NB4 (cell line): ENCODE data around the gene LGALS7.
"Not testable (repeated sequence)": the region's sequence is repeated elsewhere in the genome, so short reads cannot be mapped to it uniquely, and the experiment has no call there.

Experiments used
- DNase-seq: peaks from one replicate; pipeline ENCODE4 v3.0.0; 2010; ENCODE audit warnings: low read depth
- H3K4me3 ChIP-seq: one replicate; pipeline ENCODE4 v1.5.1; 2011; ENCODE audit warnings: mild to moderate bottlenecking, low read depth, low read length, moderate library complexity
- MYC ChIP-seq: IDR thresholded peaks from 2 replicates; pipeline ENCODE4 v1.6.1; 2011; ENCODE audit warnings: low read depth, low read length
- POLR2A ChIP-seq: IDR thresholded peaks from 2 replicates; pipeline ENCODE4 v1.6.1; 2011; ENCODE audit warnings: mild to moderate bottlenecking; ENCODE audit not compliant: insufficient read length; ENCODE audit errors: extremely low read depth
- TF ChIP-seq, protein P1 (sequence below): IDR thresholded peaks from 2 replicates; pipeline ENCODE4 v1.6.1; 2011; ENCODE audit warnings: low read depth, low read length
- TF ChIP-seq, protein P2 (sequence below): IDR thresholded peaks from one replicate; pipeline ENCODE4 v1.5.1; 2012; ENCODE audit warnings: low read depth, low read length

LGALS7 gene

DNA sequence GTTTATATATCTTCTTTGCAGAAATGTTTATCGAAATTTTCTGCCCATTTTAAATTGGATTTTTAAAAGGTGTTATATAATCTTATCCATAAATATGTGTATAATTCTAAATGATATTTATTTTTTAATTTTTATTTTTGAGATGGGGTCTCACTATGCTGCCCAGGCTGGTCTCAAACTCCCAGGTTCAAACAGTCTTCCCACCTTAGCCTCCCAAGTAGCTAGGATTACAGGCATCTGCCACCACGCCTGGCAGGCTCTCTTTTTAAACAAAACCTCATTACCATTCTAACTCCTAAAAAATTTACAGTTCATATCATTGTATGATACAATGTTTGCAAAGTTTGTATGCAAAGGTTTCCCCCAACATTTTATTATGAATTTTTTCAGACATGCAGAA lies 22.8 kb upstream of the LGALS7 start:
- H3K4me3 ChIP-seq, result no peak overlapping the region
- no peak for DNase-seq
- TF ChIP-seq, protein P1, sequence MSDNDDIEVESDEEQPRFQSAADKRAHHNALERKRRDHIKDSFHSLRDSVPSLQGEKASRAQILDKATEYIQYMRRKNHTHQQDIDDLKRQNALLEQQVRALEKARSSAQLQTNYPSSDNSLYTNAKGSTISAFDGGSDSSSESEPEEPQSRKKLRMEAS, result no peak
- TF ChIP-seq POLR2A (no peak), MYC (no peak)
- TF ChIP-seq, protein P2, sequence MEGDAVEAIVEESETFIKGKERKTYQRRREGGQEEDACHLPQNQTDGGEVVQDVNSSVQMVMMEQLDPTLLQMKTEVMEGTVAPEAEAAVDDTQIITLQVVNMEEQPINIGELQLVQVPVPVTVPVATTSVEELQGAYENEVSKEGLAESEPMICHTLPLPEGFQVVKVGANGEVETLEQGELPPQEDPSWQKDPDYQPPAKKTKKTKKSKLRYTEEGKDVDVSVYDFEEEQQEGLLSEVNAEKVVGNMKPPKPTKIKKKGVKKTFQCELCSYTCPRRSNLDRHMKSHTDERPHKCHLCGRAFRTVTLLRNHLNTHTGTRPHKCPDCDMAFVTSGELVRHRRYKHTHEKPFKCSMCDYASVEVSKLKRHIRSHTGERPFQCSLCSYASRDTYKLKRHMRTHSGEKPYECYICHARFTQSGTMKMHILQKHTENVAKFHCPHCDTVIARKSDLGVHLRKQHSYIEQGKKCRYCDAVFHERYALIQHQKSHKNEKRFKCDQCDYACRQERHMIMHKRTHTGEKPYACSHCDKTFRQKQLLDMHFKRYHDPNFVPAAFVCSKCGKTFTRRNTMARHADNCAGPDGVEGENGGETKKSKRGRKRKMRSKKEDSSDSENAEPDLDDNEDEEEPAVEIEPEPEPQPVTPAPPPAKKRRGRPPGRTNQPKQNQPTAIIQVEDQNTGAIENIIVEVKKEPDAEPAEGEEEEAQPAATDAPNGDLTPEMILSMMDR, result no peak

DNA sequence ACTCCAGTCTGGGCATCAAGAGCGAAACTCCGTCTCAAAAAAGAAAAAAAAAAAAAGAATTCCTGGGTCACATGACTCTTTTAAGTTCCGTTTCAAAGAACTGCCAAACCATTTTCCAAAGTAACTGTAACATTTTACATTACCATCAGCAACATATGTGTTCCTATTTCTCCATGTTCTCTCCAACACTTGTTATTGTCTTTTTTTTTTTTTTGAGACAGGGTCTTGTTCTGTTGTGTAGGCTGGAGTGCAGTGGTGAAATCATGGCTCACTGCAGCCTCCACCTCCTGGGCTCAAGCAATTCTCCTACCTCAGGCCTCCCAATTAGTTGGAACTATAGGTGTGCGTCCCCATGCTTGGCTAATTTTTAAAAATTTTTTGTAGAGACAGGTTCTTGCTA lies 22.2 kb upstream of the LGALS7 start:
- TF ChIP-seq, protein P2, result no peak
- TF ChIP-seq POLR2A (no peak), MYC (no peak)
- TF ChIP-seq, protein P1, result no peak
- DNase-seq, result no peak
- no peak overlapping the region for H3K4me3 ChIP-seq

DNA sequence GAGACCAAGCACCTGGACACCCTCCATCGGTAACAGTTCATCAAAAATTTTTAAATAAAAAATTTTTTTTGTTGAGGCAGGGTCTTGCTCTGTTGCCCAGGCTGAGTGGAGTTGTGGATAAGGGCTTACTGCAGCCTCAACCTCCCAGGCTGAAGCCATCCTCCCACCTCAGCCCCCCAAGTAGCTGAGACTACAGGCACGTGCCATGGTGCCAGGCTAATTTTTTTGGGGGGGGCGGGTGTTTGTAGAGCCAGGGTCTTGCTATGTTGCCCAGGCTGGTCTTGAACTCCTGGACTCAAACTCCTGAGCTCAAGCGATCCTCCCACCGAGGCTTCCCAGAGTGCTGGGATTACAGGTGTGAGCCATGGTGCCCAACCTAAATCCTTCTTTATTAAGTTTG lies 20.4 kb upstream of the LGALS7 start:
- no peak overlapping the region for H3K4me3 ChIP-seq
- DNase-seq, result no peak
- TF ChIP-seq, protein P1, result no peak
- TF ChIP-seq POLR2A (no peak), MYC (no peak)
- TF ChIP-seq, protein P2, result no peak

DNA sequence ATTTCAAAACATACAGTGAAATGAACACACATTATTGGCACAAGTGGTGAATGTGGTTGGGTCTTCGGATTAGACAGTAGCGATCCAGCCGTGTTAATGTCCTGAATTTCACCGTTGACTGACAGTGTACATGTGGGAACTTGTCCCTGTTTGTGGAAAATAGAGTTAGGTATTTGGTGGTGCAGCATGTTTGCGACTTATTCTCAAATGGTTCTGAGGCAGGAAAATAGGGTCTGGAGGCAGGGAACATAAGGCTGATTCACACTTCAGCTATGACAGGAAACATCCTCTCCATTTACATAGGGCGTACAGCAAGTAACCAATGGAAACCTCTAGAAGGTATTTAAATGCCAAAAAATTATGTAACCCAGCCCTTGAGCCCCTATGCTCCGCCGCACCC lies 19.9 kb upstream of the LGALS7 start:
- TF ChIP-seq POLR2A (no peak), MYC (no peak)
- TF ChIP-seq, protein P1, result no peak
- TF ChIP-seq, protein P2, result no peak
- no peak for DNase-seq
- no peak overlapping the region for H3K4me3 ChIP-seq

DNA sequence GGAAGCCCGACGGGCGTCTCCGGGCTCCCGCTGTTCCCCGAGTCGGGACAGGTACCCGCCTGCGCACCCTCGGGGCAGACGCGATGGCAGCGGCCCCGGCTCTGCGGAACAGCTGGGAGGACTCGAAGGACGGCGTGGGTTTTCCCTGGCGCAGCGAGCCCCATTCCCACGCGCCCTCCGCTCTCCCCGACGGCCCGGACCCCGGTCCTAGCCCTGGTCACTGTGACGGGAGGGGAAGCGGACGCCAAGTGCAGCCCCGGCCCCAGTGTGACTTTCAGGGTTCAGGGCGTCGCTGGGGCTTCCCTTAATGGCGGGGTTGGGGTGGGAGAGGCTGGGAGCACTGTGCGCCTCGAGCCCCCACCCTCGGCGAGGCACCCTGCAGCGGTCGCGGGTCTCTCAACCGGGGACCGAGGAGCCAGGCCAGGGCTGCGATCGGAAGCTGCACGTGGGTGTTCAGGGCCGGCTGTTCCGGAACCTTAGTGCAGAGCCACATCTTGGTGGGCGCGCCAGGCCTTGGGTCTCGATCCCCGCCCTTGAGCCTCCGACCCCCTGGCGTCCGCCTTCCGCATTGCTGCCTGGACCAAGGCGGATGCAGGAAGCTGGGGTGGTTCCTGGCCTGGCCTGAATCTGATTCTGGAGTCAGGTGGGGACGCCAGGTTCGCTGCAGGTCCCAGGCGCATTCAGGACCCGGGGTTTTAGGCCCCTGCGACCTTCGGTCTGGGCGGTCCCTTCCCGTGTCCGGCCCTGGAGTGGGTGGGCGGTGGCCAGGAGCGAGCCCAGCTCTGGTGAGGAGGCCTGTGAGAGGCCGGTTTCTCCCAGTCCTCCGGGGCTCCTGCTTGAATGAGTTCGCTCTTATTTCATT lies 19.2 kb upstream of the LGALS7 start:
- no peak overlapping the region for H3K4me3 ChIP-seq
- no peak for DNase-seq
- TF ChIP-seq, protein P2, result no peak
- TF ChIP-seq POLR2A (no peak), MYC (no peak)
- TF ChIP-seq, protein P1, result no peak

DNA sequence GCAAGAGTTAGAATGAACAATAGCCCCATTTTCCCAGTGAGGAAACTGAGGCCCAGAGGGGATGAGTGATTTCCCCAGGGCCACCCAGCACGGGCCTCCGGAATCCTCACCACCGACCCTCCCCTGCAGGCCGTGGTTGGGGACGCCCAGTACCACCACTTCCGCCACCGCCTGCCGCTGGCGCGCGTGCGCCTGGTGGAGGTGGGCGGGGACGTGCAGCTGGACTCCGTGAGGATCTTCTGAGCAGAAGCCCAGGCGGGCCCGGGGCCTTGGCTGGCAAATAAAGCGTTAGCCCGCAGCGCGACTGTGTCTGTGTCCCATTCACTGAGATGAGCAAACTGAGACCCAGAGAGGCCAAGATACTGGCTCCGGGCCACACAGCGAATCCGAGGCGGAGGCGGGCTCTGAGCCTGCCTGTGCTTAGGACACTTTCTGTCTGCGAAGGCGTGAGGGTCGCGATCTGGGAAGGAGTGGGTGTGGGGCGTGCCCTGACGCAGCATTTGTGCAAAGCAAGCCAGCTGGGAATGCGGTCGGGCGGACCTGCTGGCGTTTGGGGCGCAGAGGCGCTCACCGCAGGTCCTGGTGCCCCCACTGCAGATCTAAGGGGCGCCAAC lies 18.2 kb upstream of the LGALS7 start:
- DNase-seq, H3K4me3 ChIP-seq: not testable (repeated sequence)

DNA sequence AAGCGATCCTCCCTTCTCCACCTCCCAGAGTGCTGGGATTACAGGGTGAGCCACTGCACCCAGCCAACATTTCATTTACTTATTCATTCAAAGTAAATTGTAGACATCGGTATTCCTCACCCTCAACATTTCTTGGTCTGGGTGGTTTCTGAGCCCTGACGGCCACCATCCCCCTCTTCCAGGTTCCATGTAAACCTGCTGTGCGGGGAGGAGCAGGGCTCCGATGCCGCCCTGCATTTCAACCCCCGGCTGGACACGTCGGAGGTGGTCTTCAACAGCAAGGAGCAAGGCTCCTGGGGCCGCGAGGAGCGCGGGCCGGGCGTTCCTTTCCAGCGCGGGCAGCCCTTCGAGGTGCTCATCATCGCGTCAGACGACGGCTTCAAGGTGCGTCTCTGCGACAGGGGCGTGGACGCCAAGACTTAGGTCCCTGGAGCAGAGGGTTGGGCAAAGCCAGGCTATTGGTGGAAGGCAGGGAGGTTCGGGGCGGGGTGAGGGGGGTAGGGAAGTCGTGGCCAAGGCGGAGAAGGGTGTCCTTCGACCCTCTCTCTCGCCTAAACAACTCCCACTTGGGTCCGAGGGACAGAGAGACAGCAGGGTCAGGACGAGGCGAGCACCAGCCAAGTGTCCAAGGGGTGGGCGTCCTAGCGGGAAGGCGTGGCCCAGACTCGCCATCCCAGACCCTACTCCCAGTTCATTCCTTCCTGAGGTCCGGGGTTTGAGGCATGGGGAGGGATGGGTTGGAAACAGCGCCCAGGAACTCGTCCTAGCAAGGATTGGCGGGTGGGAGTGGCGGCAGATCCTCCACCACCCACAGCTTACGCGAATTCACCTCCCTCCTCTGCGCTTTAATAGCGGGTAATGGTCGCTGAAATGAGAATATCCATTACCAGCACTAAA lies 17.4 kb upstream of the LGALS7 start:
- H3K4me3 ChIP-seq, result not testable (repeated sequence)

More for the DNA sequence above, 17.4 kb upstream of the LGALS7 start:
- not testable (repeated sequence) for DNase-seq
